Small intestine (tissue), 7 donors: ENCODE data around the gene TMEM37. TPM values are rescaled to one million over a fixed set of nuclear protein-coding genes. Genes with fewer than 3 reads are reported as not detected.

Source experiments
- DNase-seq, 2 donors: peaks; one replicate each; pipeline versions ENCODE4 v3.0.0 to v3.0.0-alpha.2; 2013
- FAIRE-seq: peaks from 2 replicates; lab custom pipeline; 2012; peaks lifted over from hg19 to GRCh38; lab: Jason Lieb, UNC
- H3K27ac ChIP-seq, 3 donors: one replicate each; pipeline ENCODE4 v1.5.1; 2013; ENCODE audit warnings: low read length in 2 of 3, mild to moderate bottlenecking in 2 of 3, control low read depth in 1 of 3, inconsistent platforms in 1 of 3, low read depth in 1 of 3, moderate library complexity in 1 of 3
- H3K27me3 ChIP-seq, 3 donors: one replicate each; pipeline ENCODE4 v1.6.1; 2013; ENCODE audit warnings: low read length in 3 of 3, inconsistent platforms in 1 of 3; ENCODE audit not compliant: control insufficient read depth in 3 of 3, insufficient read depth in 3 of 3
- H3K36me3 ChIP-seq, 3 donors: one replicate each; pipeline ENCODE4 v1.6.1; 2013; ENCODE audit warnings: low read length in 3 of 3, inconsistent platforms in 1 of 3, low read depth in 1 of 3, mild to moderate bottlenecking in 1 of 3, moderate library complexity in 1 of 3; ENCODE audit not compliant: control insufficient read depth in 3 of 3, insufficient read depth in 2 of 3
- H3K4me1 ChIP-seq, 3 donors: one replicate each; pipeline ENCODE4 v1.6.1; 2013; ENCODE audit warnings: low read length in 2 of 3, inconsistent platforms in 1 of 3, low read depth in 1 of 3, mild to moderate bottlenecking in 1 of 3, moderate library complexity in 1 of 3; ENCODE audit not compliant: control insufficient read depth in 3 of 3, insufficient read depth in 2 of 3
- H3K4me3 ChIP-seq, 3 donors: one replicate each; pipeline ENCODE4 v1.5.1; 2013; ENCODE audit warnings: low read length in 3 of 3, control low read depth in 1 of 3, inconsistent platforms in 1 of 3, low read depth in 1 of 3, mild to moderate bottlenecking in 1 of 3, moderate library complexity in 1 of 3
- H3K9me3 ChIP-seq, 2 donors: one replicate each; pipeline ENCODE4 v1.6.1; 2013; ENCODE audit warnings: low read depth in 1 of 2, low read length in 1 of 2; ENCODE audit not compliant: control insufficient read depth in 2 of 2, insufficient read depth in 1 of 2
- WGBS, 3 donors: extraction: QIAGEN DNeasy Blood & Tissue Kit; methylation state at CpG; one replicate each; pipeline ENCODE4 v1.1.7; 2013; 5-methylcytosine and 5-hydroxymethylcytosine counted together
- polyA plus RNA-seq, 4 donors: library from polyadenylated mRNA; stranded (reverse) in 3 of 4; unstranded in 1 of 4; fragments of 200-250 nt in 3 of 4; fragments of 120-200 nt in 1 of 4; gene quantifications; one replicate each; pipeline versions ENCODE4 v1.2.1 to v1.2.3, GENCODE V29; 2013
- donor health status: healthy with polysubstance abuse.
- donor health status: control.
- donor health status: control.
- donor health status: Bipolar disorder and iron deficiency.
- donor health status: healthy.

Gene TMEM37
- polyA plus RNA-seq, 4 donors, result 43.2 to 124 (median 84.3) TPM

DNA sequence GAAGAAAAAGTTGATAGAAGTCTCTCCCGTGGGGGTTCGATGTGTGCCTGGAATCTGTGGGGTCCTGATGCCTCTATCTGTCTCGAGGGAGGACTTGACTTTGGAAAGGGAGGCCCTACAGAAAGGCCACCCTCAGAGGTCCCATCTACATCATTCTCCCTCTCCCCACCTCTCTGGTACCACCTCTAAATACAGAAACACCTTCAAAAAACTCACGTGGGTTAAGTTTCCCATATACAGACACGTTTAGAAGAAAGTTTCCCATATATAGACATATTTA lies 5.3 kb upstream of the TMEM37 start:
- FAIRE-seq (no peak), DNase-seq (no peak)
- Histone ChIP-seq H3K27me3 (no peaks in the 10 kb centered on the region), H3K4me1 (peaks cover 13 to 91% (median 27%) of the 10 kb centered on the region in 3 donors), H3K4me3 (peak overlapping the region in 1 of 3 donors; percentile 3), H3K36me3 (no peaks in the 10 kb centered on the region), H3K27ac (peak overlapping the region; percentile 80 to 94 (median 90)), H3K9me3 (peaks cover 0 to 2% of the 10 kb centered on the region in 2 donors)
- 7 to 31% (median 25%) methylated on average over 5 of the region's 5 CpGs for WGBS, 3 donors

DNA sequence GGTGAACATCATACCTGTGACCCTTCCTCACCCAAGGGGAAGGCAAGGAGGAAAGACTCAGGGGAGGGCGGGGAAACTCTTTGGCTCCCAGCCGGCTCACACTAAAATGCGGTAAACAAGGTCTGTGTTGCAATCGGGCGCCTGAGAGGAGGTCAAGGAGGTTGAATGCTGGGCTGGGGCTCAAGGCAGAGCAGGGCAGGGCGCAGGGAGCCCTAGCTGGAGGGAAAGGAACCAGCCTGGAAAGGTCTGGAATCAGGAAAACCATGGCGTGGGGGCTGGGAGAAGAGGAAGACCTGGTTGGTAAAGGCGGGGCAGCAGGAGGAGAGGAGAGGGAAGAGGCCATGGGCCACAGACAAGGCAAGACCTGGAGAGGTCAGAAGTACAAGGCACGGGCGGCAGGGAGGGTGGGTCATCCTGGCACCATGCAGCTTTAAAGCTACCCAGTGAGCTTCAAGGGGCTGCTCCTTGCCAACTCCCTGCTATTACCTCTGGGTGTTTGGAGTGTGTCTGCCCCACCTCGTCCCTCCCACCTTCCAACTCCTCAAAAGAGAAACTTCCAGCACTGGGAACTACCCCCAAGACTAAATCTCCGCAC lies 4.8 kb upstream of the TMEM37 start:
- H3K9me3 ChIP-seq, result no peaks in the 10 kb centered on the region
- DNase-seq (peak; percentile 89), FAIRE-seq (no peak)
- 15 to 46% (median 20%) methylated on average over 12 of the region's 12 CpGs for WGBS, 3 donors
- no peaks in the 10 kb centered on the region for H3K36me3 ChIP-seq
- no peaks in the 10 kb centered on the region for H3K27me3 ChIP-seq
- peak overlapping the region; percentile 80 to 94 (median 90) for H3K27ac ChIP-seq
- peaks cover 13 to 89% (median 25%) of the 10 kb centered on the region in 3 donors for H3K4me1 ChIP-seq
- no peak overlapping the region for H3K4me3 ChIP-seq

- peak overlapping the region; percentile 80 to 94 (median 90) for H3K27ac ChIP-seq
- 82 to 88% (median 83%) methylated on average over 3 of the region's 3 CpGs for WGBS, 3 donors
- no peaks in the 10 kb centered on the region for H3K9me3 ChIP-seq
- DNase-seq (no peak), FAIRE-seq (no peak)
- H3K4me1 ChIP-seq, result peaks cover 13 to 84% (median 19%) of the 10 kb centered on the region in 3 donors
- peaks cover 0 to 5% (median 0%) of the 10 kb centered on the region in 3 donors for H3K36me3 ChIP-seq
- no peaks in the 10 kb centered on the region for H3K27me3 ChIP-seq
- H3K4me3 ChIP-seq, result no peak overlapping the region
Measured at GRCh38 chr2:119427756-119428155, 3.9 kb upstream of the TMEM37 start.

DNA sequence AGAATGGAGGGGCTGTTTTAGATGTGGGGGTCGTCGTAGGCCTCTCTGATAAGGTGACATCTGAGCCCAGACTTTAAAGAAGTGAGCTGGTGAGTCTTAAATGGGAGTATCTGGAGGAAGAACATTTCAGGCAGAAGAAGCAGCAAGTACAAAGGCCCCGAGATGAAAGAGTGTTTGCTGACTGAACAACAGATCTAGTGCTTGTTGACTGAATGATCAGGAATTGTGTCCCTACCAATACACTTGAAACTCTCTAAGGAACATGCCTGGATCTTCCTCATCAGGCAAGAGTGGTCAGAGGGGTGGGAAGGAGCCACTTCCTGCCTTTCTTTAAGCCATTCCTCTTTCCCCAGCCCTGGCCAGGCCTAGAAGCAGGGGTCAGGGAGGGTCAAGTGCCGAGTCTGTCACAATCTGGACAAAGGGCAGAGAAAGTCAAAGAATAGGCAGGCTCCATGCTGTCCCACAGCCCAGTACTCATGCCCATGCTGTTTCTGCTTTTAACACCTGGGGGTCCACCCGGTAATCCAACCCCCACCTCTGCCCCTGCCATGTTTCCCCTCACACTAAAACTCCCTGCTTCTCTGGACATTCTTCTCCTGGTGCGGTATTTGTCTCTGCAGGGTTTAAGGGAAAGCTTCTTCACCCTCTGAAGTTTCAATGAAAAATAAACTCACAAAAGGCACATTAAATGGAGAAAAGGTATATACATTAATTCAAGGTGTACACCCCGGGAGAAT lies 3.0 kb upstream of the TMEM37 start:
- H3K4me1 ChIP-seq, result peaks cover 13 to 84% (median 17%) of the 10 kb centered on the region in 3 donors
- peaks cover 0 to 10% (median 0%) of the 10 kb centered on the region in 3 donors for H3K36me3 ChIP-seq
- FAIRE-seq (no peak), DNase-seq (peak in 1 of 2 donors; percentile 56)
- H3K27me3 ChIP-seq, result no peaks in the 10 kb centered on the region
- no peaks in the 10 kb centered on the region for H3K9me3 ChIP-seq
- H3K4me3 ChIP-seq, result no peak overlapping the region
- 77 to 81% (median 81%) methylated on average over 7 of the region's 7 CpGs for WGBS, 3 donors
- H3K27ac ChIP-seq, result peak overlapping the region; percentile 35 to 94 (median 90)

DNA sequence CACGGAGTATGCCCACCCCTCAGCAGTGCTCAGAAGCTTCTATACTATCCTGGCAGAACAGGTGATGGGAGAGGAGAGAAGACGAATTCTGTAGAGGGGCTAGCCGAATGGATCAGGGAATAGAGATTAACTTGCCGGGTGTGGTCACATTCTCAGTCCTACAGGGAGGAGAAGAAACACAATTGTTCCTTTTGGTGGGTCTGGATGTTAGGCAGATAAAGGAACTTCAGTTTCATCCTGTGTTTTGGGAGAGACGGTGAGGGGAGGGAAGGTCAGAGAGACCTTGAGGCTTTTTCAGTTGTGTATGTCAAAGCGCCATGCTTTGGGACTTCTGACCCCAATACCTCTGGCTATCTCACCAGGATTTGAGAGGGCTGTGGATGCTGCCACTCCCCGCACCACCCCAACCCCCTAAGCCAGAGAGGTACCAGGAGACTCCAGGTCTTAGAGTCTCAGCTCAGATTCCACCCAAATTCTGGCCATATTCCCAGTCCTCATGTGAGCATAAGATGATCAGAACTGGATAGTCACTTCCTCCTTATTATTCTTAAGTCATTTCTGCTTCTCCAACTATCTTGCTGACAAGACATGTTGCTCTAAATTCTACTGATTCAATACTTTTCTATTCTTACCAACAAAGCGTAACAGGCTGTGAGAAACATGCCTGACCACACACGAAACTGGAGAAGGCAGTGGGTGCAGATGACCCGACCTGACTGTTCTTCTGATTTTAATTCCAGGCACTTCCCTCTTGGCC lies 2.3 kb upstream of the TMEM37 start:
- 43 to 65% (median 63%) methylated on average over 10 of the region's 10 CpGs for WGBS, 3 donors
- peak overlapping the region; percentile 79 to 94 (median 90) for H3K27ac ChIP-seq

DNA sequence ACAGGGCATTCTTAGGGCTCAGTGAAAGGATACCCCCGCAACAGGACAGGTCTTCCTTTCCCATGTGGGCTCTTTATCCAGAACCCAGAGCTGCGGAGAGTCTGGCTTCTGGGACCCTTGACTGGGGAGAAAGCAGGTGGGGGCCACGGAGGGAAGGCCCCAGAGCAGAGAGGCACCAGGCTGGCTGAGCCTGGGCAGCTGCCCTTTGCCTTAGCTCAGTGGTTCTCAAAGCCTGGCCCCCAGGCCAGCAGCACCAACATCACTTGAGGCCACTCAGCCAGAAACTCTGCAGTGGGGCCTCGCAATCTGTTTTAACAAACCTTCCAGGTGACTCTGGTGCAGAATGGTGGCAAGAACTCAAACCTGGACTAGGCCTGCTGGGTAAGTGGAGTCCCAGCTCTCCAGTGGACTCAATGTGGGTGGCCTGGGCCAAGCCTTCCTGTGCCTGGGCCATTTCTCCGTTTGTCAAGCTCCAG lies 1.6 kb upstream of the TMEM37 start:
- Histone ChIP-seq H3K4me1 (peaks cover 11 to 84% (median 13%) of the 10 kb centered on the region in 3 donors), H3K27ac (peak overlapping the region; percentile 79 to 97 (median 90)), H3K27me3 (no peaks in the 10 kb centered on the region), H3K4me3 (no peak overlapping the region), H3K36me3 (peaks cover 0 to 16% (median 0%) of the 10 kb centered on the region in 3 donors), H3K9me3 (no peaks in the 10 kb centered on the region)
- 89 to 91% (median 90%) methylated on average over 5 of the region's 5 CpGs for WGBS, 3 donors
- FAIRE-seq (no peak), DNase-seq (peak in 1 of 2 donors; percentile 30)

More for the DNA sequence above, 2.3 kb upstream of the TMEM37 start:
- peak; percentile 32 to 50 for DNase-seq
- no peak overlapping the region for H3K4me3 ChIP-seq
- FAIRE-seq, result no peak
- no peaks in the 10 kb centered on the region for H3K27me3 ChIP-seq
- peaks cover 0 to 12% (median 0%) of the 10 kb centered on the region in 3 donors for H3K36me3 ChIP-seq
- peaks cover 13 to 84% (median 13%) of the 10 kb centered on the region in 3 donors for H3K4me1 ChIP-seq
- H3K9me3 ChIP-seq, result no peaks in the 10 kb centered on the region

DNA sequence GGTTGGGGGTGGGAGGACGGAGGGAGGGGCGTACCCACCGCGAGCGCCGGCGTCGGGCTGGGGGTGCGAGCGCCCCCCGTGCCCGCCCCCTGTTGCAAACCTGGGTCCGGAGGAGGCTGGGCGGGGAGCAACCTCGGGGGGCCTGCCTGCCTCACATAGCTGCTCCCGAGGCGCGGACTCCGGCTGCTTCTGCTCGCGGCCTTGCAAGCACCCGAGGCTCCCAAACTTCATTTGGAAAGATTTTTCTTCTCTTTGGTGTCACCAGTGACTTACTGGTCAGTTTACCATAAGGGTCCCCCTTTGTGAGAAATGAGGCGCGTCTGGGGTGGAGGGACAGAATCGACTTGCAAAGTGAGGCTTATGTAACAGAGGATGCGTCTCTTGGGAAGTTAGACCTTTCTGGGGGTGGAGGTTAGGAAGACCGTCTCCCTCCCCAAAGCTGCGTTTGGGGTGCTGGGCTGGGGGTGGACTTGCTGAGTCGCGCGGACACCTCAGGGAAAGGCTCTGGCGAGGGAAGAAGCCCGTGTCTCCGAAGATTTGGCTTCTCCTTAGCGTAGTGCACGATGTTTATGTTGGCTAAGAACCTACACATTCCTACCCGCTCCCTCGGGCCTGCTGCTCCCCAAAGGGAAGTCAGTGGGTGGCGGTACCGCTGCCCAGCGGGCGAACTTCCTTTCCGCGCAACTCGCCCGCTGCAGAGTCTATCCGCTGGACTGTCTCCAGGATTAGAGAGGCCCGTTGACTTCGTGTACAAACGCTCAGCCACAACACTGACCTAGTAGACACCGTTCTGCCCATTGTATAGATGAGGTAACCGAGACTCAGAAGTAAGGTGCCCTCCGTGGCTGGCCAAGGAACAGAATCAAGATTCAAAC lies 559 bp downstream of the TMEM37 start:
- Histone ChIP-seq H3K9me3 (no peaks in the 10 kb centered on the region), H3K4me3 (peak overlapping the region; percentile 50 to 85 (median 71)), H3K27ac (peak overlapping the region; percentile 85 to 98 (median 86)), H3K4me1 (peaks cover 5 to 77% (median 7%) of the 10 kb centered on the region in 3 donors), H3K36me3 (peaks cover 0 to 38% (median 0%) of the 10 kb centered on the region in 3 donors), H3K27me3 (no peaks in the 10 kb centered on the region)
- FAIRE-seq (no peak), DNase-seq (peak; percentile 60 to 62)
- 3 to 8% (median 5%) methylated on average over 43 to 53 of the region's 53 CpGs for WGBS, 3 donors
